Ovary (tissue), 9 donors: ENCODE measurements around the gene FRMPD2. TPM values are rescaled to one million over a fixed set of nuclear protein-coding genes. Genes with fewer than 3 reads are reported as not detected.
"Not testable (repeated sequence)": the region's sequence is repeated elsewhere in the genome, so short reads cannot be mapped to it uniquely, and the experiment has no call there.

Source experiments
- DNase-seq, 5 donors: peaks; one replicate each; pipeline ENCODE4 v3.0.0-alpha.2; 2019 to 2020
- H3K27ac ChIP-seq, 2 donors: fragments of 200-600 bp; one replicate each; pipeline versions ENCODE4 v1.5.1 to v1.8.0; 2019 to 2022
- H3K27me3 ChIP-seq: fragments of 200-600 bp; one replicate; pipeline ENCODE4 v1.8.0; 2022
- H3K36me3 ChIP-seq: fragments of 200-600 bp; sonication (generic); one replicate; pipeline ENCODE4 v1.5.1; 2019
- H3K4me1 ChIP-seq: one replicate; pipeline ENCODE4 v1.8.1; 2013; ENCODE audit warnings: mild to moderate bottlenecking, moderate library complexity; ENCODE audit not compliant: insufficient read depth
- H3K4me3 ChIP-seq: fragments of 200-600 bp; sonication (generic); one replicate; pipeline ENCODE4 v1.5.1; 2017
- H3K9me3 ChIP-seq, 2 donors: fragments of 200-600 bp in 1 of 2; sonication (generic) in 1 of 2; one replicate each; pipeline versions ENCODE4 v1.5.1 to v1.8.1; 2013 to 2019; ENCODE audit warnings: mild to moderate bottlenecking in 1 of 2, moderate library complexity in 1 of 2
- EP300 ChIP-seq: sonication (generic); formaldehyde crosslinking; IDR thresholded peaks from one replicate; pipeline ENCODE4 v1.6.1; 2017; ENCODE audit warnings: antibody characterized with exemption
- POLR2A ChIP-seq: fragments of 450-650 bp; IDR thresholded peaks from one replicate; pipeline ENCODE4 v1.6.1; 2017; ENCODE audit warnings: antibody characterized with exemption, mild to moderate bottlenecking, moderate library complexity
- WGBS, 3 donors: extraction: QIAGEN DNeasy Blood & Tissue Kit in 1 of 3; methylation state at CpG; one replicate each; pipeline versions ENCODE4 v1.1.5 to v1.1.7; 2013 to 2017; 5-methylcytosine and 5-hydroxymethylcytosine counted together
- intact Hi-C, 4 donors: fragments of 100-400 bp; cut with DNase I; formaldehyde crosslinking; loops; one replicate each; pipeline versions ENCODE4 v1.11.0 to v1.15.1; 2022 to 2023
- polyA plus RNA-seq, 2 donors: library from polyadenylated mRNA; stranded (reverse); fragments of 200-250 nt in 1 of 2; fragments of 350-450 nt in 1 of 2; fragmentation: Illumina TruSeq in 1 of 2; extraction: RNeasy Lipid Tissue Mini Kit (QIAGEN cat#74804) in 1 of 2; gene quantifications; one replicate each; pipeline ENCODE4 v1.2.3, GENCODE V29; 2013 to 2014
- total RNA-seq, 7 donors: library from RNA; depleted of rRNA in 2 of 7; stranded (reverse); fragments of >200 nt in 2 of 7; fragmentation: NEBNext Ultra II Directional in 3 of 7; extraction: Animal tissue kit (Norgen Biotek cat#: 25700) in 3 of 7; gene quantifications; one replicate each; pipeline versions ENCODE4 v1.1.0 to v1.2.4, GENCODE V29; 2016 to 2023
- TF ChIP-seq, protein P1 (sequence below), 3 donors: fragments of 450-650 bp in 2 of 3; fragments of 200-600 bp in 1 of 3; IDR thresholded peaks; one replicate each; pipeline versions ENCODE4 v1.5.1 to v1.8.0; 2016 to 2022; ENCODE audit warnings: antibody characterized with exemption in 3 of 3, mild to moderate bottlenecking in 1 of 3
- donor health status: DM: no; HTN: no; CAD: no; lungs with moderate emphysema.
- donor health status: DM: no; HTN: no; CAD: no.
- donor health status: Bipolar disorder and iron deficiency.
- donor health status: DM: yes; HTN: yes; CAD: no.
- donor health status: DM: no; HTN: no; CAD: no.
- donor health status: DM: yes; HTN: yes; CAD: no.

The FRMPD2 gene
- total and polyA plus RNA-seq, 9 donors, result 0.15 to 11.8 (median 0.69) TPM; not detected in 3

DNA sequence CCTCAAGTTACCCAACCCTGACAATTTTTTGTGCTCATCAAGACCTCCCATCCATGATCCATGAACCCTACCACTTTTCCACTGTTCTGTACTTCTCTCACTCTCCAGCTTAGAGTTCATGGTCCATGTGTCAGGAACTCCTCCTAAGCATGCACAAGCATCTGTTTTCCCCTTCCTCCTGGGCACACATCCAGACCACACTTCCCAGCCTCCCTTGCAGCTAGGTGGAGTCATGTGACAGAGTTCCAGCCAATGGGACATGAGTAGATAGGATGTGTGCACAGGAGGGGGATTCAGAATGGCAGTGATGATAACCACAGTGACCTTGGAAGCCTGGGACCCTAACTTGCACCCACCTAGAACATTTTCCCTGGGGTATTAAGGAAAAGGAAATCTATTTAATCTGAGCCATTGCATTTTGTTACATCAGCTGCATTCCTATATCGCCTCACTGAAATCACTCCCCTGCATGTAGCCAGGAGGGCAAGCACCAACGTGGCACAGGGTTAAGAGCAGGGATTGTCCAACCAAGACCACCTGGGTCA, 9.6 kb upstream of the FRMPD2 start:
- no peak for DNase-seq
- WGBS, 3 donors, result 85 to 86% (median 86%) methylated on average over 2 of the region's 2 CpGs
- Histone ChIP-seq H3K36me3 (no peaks in the 10 kb centered on the region), H3K27ac (no peak overlapping the region), H3K4me3 (no peak overlapping the region), H3K27me3 (no peaks in the 10 kb centered on the region), H3K4me1 (no peaks in the 10 kb centered on the region), H3K9me3 (peaks cover 0 to 5% of the 10 kb centered on the region in 2 donors)
- intact Hi-C loops, result no loop called here
- TF ChIP-seq EP300 (no peak), POLR2A (no peak)
- TF ChIP-seq, protein P1, sequence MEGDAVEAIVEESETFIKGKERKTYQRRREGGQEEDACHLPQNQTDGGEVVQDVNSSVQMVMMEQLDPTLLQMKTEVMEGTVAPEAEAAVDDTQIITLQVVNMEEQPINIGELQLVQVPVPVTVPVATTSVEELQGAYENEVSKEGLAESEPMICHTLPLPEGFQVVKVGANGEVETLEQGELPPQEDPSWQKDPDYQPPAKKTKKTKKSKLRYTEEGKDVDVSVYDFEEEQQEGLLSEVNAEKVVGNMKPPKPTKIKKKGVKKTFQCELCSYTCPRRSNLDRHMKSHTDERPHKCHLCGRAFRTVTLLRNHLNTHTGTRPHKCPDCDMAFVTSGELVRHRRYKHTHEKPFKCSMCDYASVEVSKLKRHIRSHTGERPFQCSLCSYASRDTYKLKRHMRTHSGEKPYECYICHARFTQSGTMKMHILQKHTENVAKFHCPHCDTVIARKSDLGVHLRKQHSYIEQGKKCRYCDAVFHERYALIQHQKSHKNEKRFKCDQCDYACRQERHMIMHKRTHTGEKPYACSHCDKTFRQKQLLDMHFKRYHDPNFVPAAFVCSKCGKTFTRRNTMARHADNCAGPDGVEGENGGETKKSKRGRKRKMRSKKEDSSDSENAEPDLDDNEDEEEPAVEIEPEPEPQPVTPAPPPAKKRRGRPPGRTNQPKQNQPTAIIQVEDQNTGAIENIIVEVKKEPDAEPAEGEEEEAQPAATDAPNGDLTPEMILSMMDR (IDR thresholded peaks at IDR 0.05), result no peak

DNA sequence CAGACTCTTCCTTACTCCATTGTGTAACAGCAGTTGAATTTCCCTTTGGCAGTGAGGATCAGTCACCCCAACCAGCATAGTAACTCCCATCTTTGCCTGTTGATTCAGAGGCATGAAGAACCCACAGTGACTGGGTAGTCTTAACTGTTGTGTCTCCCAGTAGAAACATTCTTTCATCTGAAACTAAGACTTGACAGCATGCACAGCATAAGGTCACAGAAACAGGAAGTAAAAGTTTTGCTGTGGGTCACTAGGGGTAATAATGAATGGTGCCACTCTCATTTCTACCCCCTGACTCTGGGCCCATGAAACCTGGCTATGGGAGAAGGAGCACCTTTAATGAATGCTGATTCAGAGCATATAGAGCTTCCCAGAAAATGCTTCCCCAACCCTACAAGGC, 8.3 kb upstream of the FRMPD2 start:
- no peak overlapping the region for H3K27ac ChIP-seq
- peaks cover 0 to 5% of the 10 kb centered on the region in 2 donors for H3K9me3 ChIP-seq
- H3K27me3 ChIP-seq, result no peaks in the 10 kb centered on the region
- H3K4me3 ChIP-seq, result no peak overlapping the region
- no peaks in the 10 kb centered on the region for H3K4me1 ChIP-seq
- no peaks in the 10 kb centered on the region for H3K36me3 ChIP-seq
- intact Hi-C loops, result no loop called here
- DNase-seq, result no peak
- TF ChIP-seq POLR2A (no peak), EP300 (no peak)
- TF ChIP-seq, protein P1 (IDR thresholded peaks at IDR 0.05), result no peak

DNA sequence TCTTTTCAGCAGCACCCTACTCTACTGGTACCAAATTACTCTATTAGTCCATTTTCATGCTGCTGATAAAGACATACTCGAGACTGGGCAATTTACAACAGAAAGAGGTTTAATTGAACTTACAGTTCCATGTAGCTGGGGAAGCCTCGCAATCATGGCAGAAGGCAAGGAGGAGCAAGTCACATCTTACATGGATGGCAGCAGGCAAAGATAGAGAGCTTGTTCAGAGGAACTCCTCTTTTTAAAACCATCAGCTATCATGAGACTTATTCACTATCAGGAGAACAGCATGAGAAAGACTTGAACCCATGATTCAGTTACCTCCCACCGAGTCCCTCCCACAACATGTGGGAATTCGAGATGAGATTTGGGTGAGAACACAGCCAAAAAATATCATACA, 7.2 kb upstream of the FRMPD2 start:
- intact Hi-C loops, result not testable (repeated sequence)
- WGBS, 3 donors, result 66 to 77% (median 68%) methylated on average over 4 of the region's 4 CpGs

DNA sequence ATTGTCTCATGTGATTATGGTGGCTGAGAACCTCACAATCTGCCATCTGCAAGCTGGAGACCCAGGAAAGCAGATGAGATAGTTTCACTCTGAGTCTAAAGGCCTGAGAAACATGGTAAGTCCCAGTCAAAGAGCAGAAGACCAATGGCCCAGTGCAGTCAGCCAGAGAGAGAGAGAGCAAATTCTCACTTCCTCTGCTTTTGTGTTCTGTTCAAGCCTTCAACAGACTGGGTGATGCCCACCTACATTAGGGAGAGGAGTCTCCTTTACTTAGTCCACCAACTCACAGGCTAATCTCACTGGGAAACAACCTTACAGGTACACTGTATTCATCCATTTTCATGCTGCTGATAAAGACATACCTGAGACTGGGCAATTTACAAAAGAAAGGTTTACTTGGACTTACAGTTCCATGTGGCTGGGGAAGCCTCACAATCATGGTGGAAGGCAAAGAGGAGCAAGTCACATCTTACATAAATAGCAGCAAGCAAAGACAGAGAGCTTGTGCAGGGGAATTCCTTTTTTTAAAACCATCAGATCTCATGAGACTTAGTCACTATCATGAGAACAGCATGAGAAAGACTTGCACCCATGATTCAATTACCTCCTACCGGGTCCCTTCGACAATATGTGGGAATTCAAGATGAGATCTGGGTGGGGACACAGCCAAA, 4.7 kb upstream of the FRMPD2 start:
- no peak overlapping the region for H3K4me3 ChIP-seq
- no peak for TF ChIP-seq POLR2A
- TF ChIP-seq, protein P1 (IDR thresholded peaks at IDR 0.05), result no peak
- TF ChIP-seq EP300, result no peak
- 90 to 94% (median 90%) methylated on average over 2 of the region's 2 CpGs for WGBS, 3 donors
- H3K4me1 ChIP-seq, result no peaks in the 10 kb centered on the region
- H3K27ac ChIP-seq, result no peak overlapping the region
- intact Hi-C loops, result no loop called here
- H3K36me3 ChIP-seq, result no peaks in the 10 kb centered on the region
- no peak for DNase-seq
- no peaks in the 10 kb centered on the region for H3K27me3 ChIP-seq
- peaks cover 0 to 4% of the 10 kb centered on the region in 2 donors for H3K9me3 ChIP-seq

More for the DNA sequence above, 7.2 kb upstream of the FRMPD2 start:
- H3K9me3 ChIP-seq, DNase-seq, H3K4me1 ChIP-seq, H3K4me3 ChIP-seq, H3K27me3 ChIP-seq, H3K36me3 ChIP-seq, H3K27ac ChIP-seq: not testable (repeated sequence)

DNA sequence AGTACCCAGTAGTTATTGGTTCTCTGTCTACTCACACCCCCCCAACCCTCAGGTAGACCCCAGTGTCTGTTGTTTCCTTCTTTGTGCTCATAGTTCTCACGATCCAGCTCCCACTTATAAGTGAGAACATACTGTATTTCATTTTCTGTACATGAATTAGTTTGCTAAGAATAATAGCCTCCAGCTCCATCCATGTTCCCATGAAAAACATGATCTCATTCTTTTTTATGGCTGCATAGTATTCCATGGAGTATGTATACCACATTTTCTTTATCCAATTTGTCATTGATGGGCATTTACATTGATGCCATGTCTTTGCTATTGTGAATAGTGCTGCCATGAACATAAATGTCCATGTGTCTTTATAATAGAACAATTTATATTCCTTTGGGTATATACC, 2.6 kb upstream of the FRMPD2 start:
- WGBS, 3 donors, result 88 to 94% (median 94%) methylated on average over 1 of the region's 1 CpG
- no peaks in the 10 kb centered on the region for H3K36me3 ChIP-seq
- TF ChIP-seq, protein P1 (IDR thresholded peaks at IDR 0.05), result no peak
- TF ChIP-seq EP300 (no peak), POLR2A (no peak)

More for the DNA sequence above, 2.6 kb upstream of the FRMPD2 start:
- Histone ChIP-seq H3K4me3 (no peak overlapping the region), H3K27ac (no peak overlapping the region), H3K4me1 (no peaks in the 10 kb centered on the region), H3K9me3 (no peaks in the 10 kb centered on the region), H3K27me3 (no peaks in the 10 kb centered on the region)
- DNase-seq, result no peak
- intact Hi-C loops, result no loop called here
